Hepatocyte (in vitro differentiated cells): ENCODE measurements around the gene IL1RL2. TPM values are rescaled to one million over a fixed set of nuclear protein-coding genes. Genes with fewer than 3 reads are reported as not detected.

Source experiments
- DNase-seq: peaks from one replicate; pipeline ENCODE4 v3.0.0-alpha.2; 2016; ENCODE audit warnings: low spot score
- H2AFZ ChIP-seq: fragments of 200-600 bp; sonication (generic); 2 replicates; pipeline ENCODE4 v1.6.0; 2016; ENCODE audit warnings: antibody characterized with exemption, mild to moderate bottlenecking
- H3K27ac ChIP-seq: fragments of 200-600 bp; sonication (generic); 2 replicates; pipeline ENCODE4 v1.5.1; 2016; ENCODE audit warnings: mild to moderate bottlenecking
- H3K27me3 ChIP-seq: fragments of 200-600 bp; sonication (generic); 2 replicates; pipeline ENCODE4 v1.6.1; 2016
- H3K36me3 ChIP-seq: fragments of 200-600 bp; sonication (generic); replicated peaks from 2 replicates; pipeline ENCODE4 v1.5.1; 2016; ENCODE audit warnings: low read depth; ENCODE audit not compliant: insufficient read depth
- H3K4me1 ChIP-seq: fragments of 200-600 bp; sonication (generic); 2 replicates; pipeline ENCODE4 v1.5.1; 2016; ENCODE audit warnings: mild to moderate bottlenecking, moderate library complexity; ENCODE audit not compliant: insufficient read depth
- H3K4me2 ChIP-seq: fragments of 200-600 bp; sonication (generic); 2 replicates; pipeline ENCODE4 v1.6.0; 2016
- H3K4me3 ChIP-seq: fragments of 200-600 bp; sonication (generic); 2 replicates; pipeline ENCODE4 v1.5.1; 2016; ENCODE audit warnings: mild to moderate bottlenecking
- H3K79me2 ChIP-seq: fragments of 200-600 bp; sonication (generic); 2 replicates; pipeline ENCODE4 v1.6.0; 2017; ENCODE audit warnings: mild to moderate bottlenecking
- H3K9me2 ChIP-seq: fragments of 200-600 bp; sonication (generic); replicated peaks from 2 replicates; pipeline ENCODE4 v1.6.0; 2017; ENCODE audit warnings: mild to moderate bottlenecking; ENCODE audit not compliant: insufficient read depth
- H3K9me3 ChIP-seq: fragments of 200-600 bp; sonication (generic); 2 replicates; pipeline ENCODE4 v1.5.1; 2016; ENCODE audit warnings: low read depth, mild to moderate bottlenecking
- H4K20me1 ChIP-seq: fragments of 200-600 bp; sonication (generic); 2 replicates; pipeline ENCODE4 v1.6.0; 2016; ENCODE audit warnings: mild to moderate bottlenecking; ENCODE audit not compliant: insufficient read depth, poor library complexity, severe bottlenecking
- CTCF ChIP-seq: fragments of 200-600 bp; sonication (generic); IDR thresholded peaks from 2 replicates; pipeline ENCODE4 v1.5.1; 2016; ENCODE audit warnings: antibody characterized with exemption, mild to moderate bottlenecking; ENCODE audit not compliant: poor library complexity
- EZH2 ChIP-seq: fragments of 200-600 bp; sonication (generic); IDR thresholded peaks from 2 replicates; pipeline ENCODE4 v1.6.1; 2016; ENCODE audit warnings: antibody characterized with exemption, mild to moderate bottlenecking, borderline replicate concordance
- EZH2phosphoT487 ChIP-seq: fragments of 200-600 bp; sonication (generic); IDR thresholded peaks from one replicate; pipeline ENCODE4 v1.6.1; 2018; ENCODE audit warnings: antibody characterized with exemption, mild to moderate bottlenecking, low read depth, moderate library complexity; ENCODE audit not compliant: unreplicated experiment, severe bottlenecking
- WGBS: methylation state at CpG from one replicate; pipeline ENCODE4 v1.1.6; 2016; ENCODE audit warnings: low lambda C conversion rate; ENCODE audit errors: missing lambda C conversion rate; 5-methylcytosine and 5-hydroxymethylcytosine counted together
- polyA plus RNA-seq: library from polyadenylated mRNA; unstranded; fragments of >200 nt; fragmentation: Nextera tagmentation; extraction: Ambion mirVana; gene quantifications from 2 replicates; pipeline ENCODE4 v1.2.1, GENCODE V29; 2016
- total RNA-seq: library from RNA; depleted of rRNA; stranded (reverse); fragments of >200 nt; gene quantifications from 2 replicates; pipeline ENCODE4 v1.2.3, GENCODE V29; 2014

The IL1RL2 gene
- total and polyA plus RNA-seq, 2 experiments from 2014 or later, result 1.3 TPM; not detected in 1

GRCh38 chr2:102277202-102277700, 90.4 kb downstream of the IL1RL2 start:
- DNase-seq, result no peak
- H3K79me2 ChIP-seq, result no peaks in the 10 kb centered on the region
- no peaks in the 10 kb centered on the region for H4K20me1 ChIP-seq
- no peak overlapping the region for H3K4me3 ChIP-seq
- no peaks in the 10 kb centered on the region for H3K9me3 ChIP-seq
- no peak overlapping the region for H2AFZ ChIP-seq
- no peaks in the 10 kb centered on the region for H3K36me3 ChIP-seq
- WGBS, result 67% methylated on average over 1 of the region's 1 CpG
- TF ChIP-seq EZH2 (no peak), EZH2phosphoT487 (no peak)
- H3K4me1 ChIP-seq, result peaks cover 8% of the 10 kb centered on the region
- no peak overlapping the region for H3K4me2 ChIP-seq
- no peaks in the 10 kb centered on the region for H3K27me3 ChIP-seq
- no peaks in the 10 kb centered on the region for H3K9me2 ChIP-seq
- H3K27ac ChIP-seq, result no peak overlapping the region

- H4K20me1 ChIP-seq, result no peaks in the 10 kb centered on the region
- H3K9me2 ChIP-seq, result no peaks in the 10 kb centered on the region
- H3K4me1 ChIP-seq, result peaks cover 4% of the 10 kb centered on the region
- WGBS, result 74% methylated on average over 3 of the region's 3 CpGs
- H3K9me3 ChIP-seq, result no peaks in the 10 kb centered on the region
- H3K27ac ChIP-seq, result no peak overlapping the region
- H3K27me3 ChIP-seq, result no peaks in the 10 kb centered on the region
- H3K79me2 ChIP-seq, result no peaks in the 10 kb centered on the region
- no peak for DNase-seq
- no peak overlapping the region for H2AFZ ChIP-seq
- no peaks in the 10 kb centered on the region for H3K36me3 ChIP-seq
- no peak overlapping the region for H3K4me3 ChIP-seq
- no peak overlapping the region for H3K4me2 ChIP-seq
- TF ChIP-seq EZH2 (no peak), CTCF (no peak), EZH2phosphoT487 (no peak)
These were observed 92.0 kb downstream of the IL1RL2 start for GRCh38 chr2:102278720-102279390.

GRCh38 chr2:102279391-102279735, 92.5 kb downstream of the IL1RL2 start:
- H3K4me3 ChIP-seq, result no peak overlapping the region
- H3K9me2 ChIP-seq, result no peaks in the 10 kb centered on the region
- no peaks in the 10 kb centered on the region for H3K9me3 ChIP-seq
- H3K4me2 ChIP-seq, result no peak overlapping the region
- H3K27ac ChIP-seq, result no peak overlapping the region
- no peaks in the 10 kb centered on the region for H3K36me3 ChIP-seq
- WGBS, result 88% methylated on average over 1 of the region's 1 CpG
- no peaks in the 10 kb centered on the region for H4K20me1 ChIP-seq
- no peak overlapping the region for H2AFZ ChIP-seq
- TF ChIP-seq EZH2phosphoT487, result no peak
- TF ChIP-seq EZH2, result no peak
- TF ChIP-seq CTCF, result no peak
- no peak for DNase-seq
- H3K4me1 ChIP-seq, result no peaks in the 10 kb centered on the region
- no peaks in the 10 kb centered on the region for H3K27me3 ChIP-seq
- H3K79me2 ChIP-seq, result no peaks in the 10 kb centered on the region

GRCh38 chr2:102282678-102283091, 95.9 kb downstream of the IL1RL2 start:
- Histone ChIP-seq H3K9me3 (no peaks in the 10 kb centered on the region), H4K20me1 (no peaks in the 10 kb centered on the region), H3K79me2 (no peaks in the 10 kb centered on the region), H3K27me3 (no peaks in the 10 kb centered on the region), H3K27ac (no peak overlapping the region), H2AFZ (no peak overlapping the region), H3K4me3 (no peak overlapping the region), H3K36me3 (no peaks in the 10 kb centered on the region), H3K4me1 (no peaks in the 10 kb centered on the region), H3K4me2 (no peak overlapping the region), H3K9me2 (no peaks in the 10 kb centered on the region)
- no peak for DNase-seq
- TF ChIP-seq EZH2 (no peak), CTCF (no peak), EZH2phosphoT487 (no peak)
- 95% methylated on average over 2 of the region's 2 CpGs for WGBS
